T-helper 2 cell (primary cell): ENCODE results near the gene GPRC5B.

Source experiments
- DNase-seq, 5 experiments: peaks; one replicate each; pipeline versions ENCODE4 v3.0.0 to v3.0.0-alpha.2; 2012 to 2022

GPRC5B gene

GRCh38 chr16:19868421-19868820 lies 16.2 kb downstream of the GPRC5B start:
- DNase-seq, result no peak

- DNase-seq, result no peak
These were observed 20.1 kb downstream of the GPRC5B start for GRCh38 chr16:19864566-19864965.

DNA sequence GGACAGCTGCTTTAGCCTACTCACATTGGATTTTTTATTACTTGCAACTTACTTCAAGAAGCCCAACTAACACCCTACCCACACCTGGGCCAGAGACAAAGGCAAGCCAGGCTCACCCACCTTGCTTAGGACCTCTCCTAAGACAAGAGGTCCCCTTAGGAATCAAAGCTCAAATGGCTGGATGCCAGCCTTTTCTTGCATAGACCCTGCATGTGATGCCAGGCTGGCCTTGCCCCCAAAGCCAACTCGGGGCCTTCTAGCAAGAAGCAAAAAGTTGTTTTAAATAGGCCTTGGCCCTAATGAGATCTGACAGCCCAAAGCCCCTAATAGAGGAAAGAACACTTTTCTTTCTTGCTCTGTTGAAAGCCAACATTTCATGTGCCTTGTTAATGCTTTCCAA lies 20.7 kb downstream of the GPRC5B start:
- DNase-seq, result no peak

- DNase-seq, result no peak
These were observed 22.8 kb downstream of the GPRC5B start for GRCh38 chr16:19861811-19862327.

DNA sequence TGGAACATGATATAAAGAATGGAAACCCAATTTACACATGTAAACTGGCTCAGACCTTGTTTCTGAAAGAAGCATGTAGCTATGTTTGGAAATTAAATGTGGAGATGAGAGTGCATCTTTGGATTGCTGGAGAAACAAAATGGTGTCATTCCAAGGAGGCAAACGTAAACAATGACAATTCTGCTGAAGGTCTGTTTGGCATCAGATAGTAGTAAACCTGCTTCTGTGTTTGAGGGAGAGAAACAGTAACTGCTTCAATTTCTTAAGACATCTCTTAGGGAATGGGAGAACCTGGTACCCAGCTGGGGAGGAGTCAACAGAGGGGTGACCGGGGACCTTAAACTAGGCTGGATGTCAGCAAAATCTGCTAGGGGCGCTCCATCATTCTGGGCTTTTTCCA lies 23.5 kb downstream of the GPRC5B start:
- DNase-seq, result no peak

- no peak for DNase-seq
These were observed 24.2 kb downstream of the GPRC5B start for GRCh38 chr16:19860166-19861041.

GRCh38 chr16:19859603-19860002 lies 25.0 kb downstream of the GPRC5B start:
- DNase-seq, result no peak

- no peak for DNase-seq
These were observed 25.5 kb downstream of the GPRC5B start for GRCh38 chr16:19859166-19859565.

DNA sequence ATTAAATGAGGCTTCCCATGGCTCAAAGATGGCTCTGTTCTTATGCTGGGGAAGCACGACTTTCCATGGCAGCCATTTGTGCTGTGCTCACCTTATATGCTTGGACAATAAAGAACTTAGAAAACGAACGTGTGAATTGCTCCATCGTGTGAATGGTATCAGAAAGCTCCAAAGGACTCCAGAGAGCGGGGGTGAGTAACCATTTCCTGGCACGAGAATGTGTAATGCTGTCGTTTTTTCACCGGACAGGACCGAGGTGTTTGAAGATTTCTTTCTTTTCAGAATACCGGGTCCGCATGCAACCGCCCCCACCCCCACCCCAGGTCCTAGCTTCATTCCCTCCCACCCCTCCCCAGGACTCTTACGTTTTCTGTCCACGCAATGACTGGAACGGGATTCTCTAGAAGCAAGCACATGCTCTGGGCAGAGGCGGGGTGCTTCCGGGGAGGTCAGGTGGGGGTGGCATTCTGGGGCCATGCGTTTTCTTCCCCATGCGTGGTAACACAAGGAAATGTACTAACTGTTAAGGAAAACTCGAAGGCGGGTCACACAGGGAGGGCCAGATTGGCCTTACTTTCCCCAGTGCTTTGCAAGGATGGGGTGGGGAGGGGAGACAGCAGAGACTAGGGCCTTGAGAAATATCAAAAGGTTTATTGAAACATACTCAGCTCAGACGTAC lies 26.2 kb downstream of the GPRC5B start:
- DNase-seq, result no peak

- DNase-seq, result no peak
These were observed 26.9 kb downstream of the GPRC5B start for GRCh38 chr16:19857593-19858339.

- no peak for DNase-seq
These were observed 28.5 kb downstream of the GPRC5B start for GRCh38 chr16:19856120-19856519.

GRCh38 chr16:19854543-19854876 lies 30.1 kb downstream of the GPRC5B start:
- DNase-seq, result no peak

- DNase-seq, result no peak
These were observed 30.7 kb downstream of the GPRC5B start for GRCh38 chr16:19853742-19854542.

- DNase-seq, result no peak
These were observed 31.4 kb downstream of the GPRC5B start for GRCh38 chr16:19853132-19853741.

- no peak for DNase-seq
These were observed 33.2 kb downstream of the GPRC5B start for GRCh38 chr16:19851476-19851875.

- no peak for DNase-seq
These were observed 34.4 kb downstream of the GPRC5B start for GRCh38 chr16:19850131-19850817.

DNA sequence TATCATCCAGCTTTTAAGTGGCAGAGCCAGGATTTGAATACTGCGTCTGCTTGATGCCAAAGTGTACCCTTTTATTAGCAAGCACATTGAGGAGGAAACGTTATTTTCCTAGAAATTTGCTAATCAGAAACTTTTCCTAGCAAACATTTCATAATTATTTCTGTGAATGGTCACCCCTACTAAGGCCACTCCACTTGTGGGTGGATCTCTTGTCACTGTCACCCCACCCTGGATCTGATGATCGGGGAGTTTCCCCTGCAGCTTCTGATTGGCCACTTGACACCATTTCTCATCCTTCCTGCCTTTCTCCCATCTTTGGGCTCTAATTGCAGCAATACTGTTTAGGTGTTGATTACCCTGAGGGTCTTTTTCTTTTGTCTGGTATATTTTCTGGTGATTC lies 35.9 kb downstream of the GPRC5B start:
- DNase-seq, result no peak

DNA sequence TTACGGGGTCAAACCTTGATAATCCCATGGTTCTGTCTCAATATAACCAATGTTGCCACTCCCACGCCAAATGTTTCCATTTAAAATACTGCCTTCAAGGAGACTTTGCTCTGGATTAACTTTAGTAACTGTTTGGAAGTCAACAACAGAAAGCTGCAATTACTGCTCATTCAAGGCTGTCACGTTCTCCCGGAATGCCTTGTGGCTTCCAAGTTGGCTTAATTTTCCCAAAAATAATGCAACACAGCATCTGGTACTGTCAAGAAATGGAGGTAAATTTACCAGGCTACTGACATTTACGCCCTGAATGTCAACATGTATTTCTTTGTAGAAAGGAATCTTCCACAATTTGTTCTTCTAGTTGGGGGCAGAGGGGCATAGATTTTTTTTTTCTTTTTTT lies 38.2 kb downstream of the GPRC5B start:
- DNase-seq, result no peak

DNA sequence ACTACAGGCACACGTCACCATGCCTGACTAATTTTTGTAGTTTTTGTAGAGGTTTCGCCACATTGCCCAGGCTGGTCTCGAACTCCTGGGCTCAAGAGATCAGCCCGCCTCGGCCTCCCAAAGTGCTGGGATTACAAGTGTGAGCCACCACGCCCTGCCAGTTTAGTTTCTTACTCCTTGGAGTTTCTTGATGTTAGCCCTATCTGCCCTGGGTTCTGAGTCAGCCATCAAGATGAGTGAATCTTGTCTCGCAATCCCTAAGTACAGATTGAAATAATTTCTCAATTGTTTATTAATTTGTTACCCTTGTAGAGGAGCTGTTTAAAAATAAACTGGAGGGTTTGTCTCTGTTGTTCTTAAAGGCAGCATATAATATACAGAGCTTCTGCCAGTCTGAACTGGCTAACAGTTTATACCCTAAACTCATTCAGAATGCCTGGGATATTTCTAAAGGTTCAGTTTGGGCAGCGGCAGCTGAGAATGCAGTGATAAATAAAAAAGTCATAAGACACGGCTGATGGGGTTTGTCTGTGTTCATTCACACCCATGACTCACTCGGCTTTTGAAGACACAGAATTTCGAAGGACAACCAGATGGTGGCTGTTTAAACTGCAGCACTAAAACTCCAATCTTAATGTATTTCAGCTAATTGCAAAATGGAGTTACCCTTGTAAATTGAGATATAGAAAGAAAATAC lies 39.6 kb downstream of the GPRC5B start:
- no peak for DNase-seq

DNA sequence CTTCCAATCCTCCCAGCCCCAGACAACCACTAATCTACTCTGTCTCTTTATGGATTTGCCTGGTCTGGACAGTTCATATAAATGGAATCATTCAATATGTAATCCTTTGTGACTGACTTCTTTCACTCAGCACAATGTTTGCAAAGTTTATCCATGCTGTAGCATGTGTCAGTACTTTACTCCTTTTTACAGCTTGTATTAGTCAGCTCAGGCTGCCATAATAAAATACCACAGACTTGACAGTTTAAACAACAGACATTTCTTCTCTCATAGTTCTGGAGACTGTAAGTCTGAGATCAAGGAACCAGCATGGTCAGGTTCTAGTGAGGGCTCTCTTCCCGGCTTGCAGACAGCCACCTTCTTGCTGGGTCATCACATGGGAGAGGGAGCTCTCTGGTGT lies 41.3 kb downstream of the GPRC5B start:
- DNase-seq, result no peak
